Tibial nerve (tissue), 4 donors: ENCODE results near the gene CDK5RAP1.

Source experiments
- EP300 ChIP-seq, 2 donors: sonication (generic); formaldehyde crosslinking; IDR thresholded peaks; one replicate each; pipeline ENCODE4 v1.6.1; 2017; ENCODE audit warnings: antibody characterized with exemption in 2 of 2, mild to moderate bottlenecking in 1 of 2
- POLR2A ChIP-seq, 2 donors: fragments of 450-650 bp; IDR thresholded peaks; one replicate each; pipeline ENCODE4 v1.6.1; 2017; ENCODE audit warnings: antibody characterized with exemption in 2 of 2, mild to moderate bottlenecking in 2 of 2, moderate library complexity in 2 of 2
- TF ChIP-seq, protein P1 (sequence below), 5 experiments: fragments of 200-600 bp in 3 of 5; fragments of 450-650 bp in 2 of 5; sonication (generic) in 3 of 5; IDR thresholded peaks; one replicate each; pipeline ENCODE4 v1.5.1; 2016 to 2019; ENCODE audit warnings: antibody characterized with exemption in 5 of 5, mild to moderate bottlenecking in 3 of 5, moderate library complexity in 2 of 5

- TF ChIP-seq EP300 (IDR thresholded peaks at IDR 0.05) (no peak), POLR2A (IDR thresholded peaks at IDR 0.05) (no peak)
- TF ChIP-seq, protein P1, sequence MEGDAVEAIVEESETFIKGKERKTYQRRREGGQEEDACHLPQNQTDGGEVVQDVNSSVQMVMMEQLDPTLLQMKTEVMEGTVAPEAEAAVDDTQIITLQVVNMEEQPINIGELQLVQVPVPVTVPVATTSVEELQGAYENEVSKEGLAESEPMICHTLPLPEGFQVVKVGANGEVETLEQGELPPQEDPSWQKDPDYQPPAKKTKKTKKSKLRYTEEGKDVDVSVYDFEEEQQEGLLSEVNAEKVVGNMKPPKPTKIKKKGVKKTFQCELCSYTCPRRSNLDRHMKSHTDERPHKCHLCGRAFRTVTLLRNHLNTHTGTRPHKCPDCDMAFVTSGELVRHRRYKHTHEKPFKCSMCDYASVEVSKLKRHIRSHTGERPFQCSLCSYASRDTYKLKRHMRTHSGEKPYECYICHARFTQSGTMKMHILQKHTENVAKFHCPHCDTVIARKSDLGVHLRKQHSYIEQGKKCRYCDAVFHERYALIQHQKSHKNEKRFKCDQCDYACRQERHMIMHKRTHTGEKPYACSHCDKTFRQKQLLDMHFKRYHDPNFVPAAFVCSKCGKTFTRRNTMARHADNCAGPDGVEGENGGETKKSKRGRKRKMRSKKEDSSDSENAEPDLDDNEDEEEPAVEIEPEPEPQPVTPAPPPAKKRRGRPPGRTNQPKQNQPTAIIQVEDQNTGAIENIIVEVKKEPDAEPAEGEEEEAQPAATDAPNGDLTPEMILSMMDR (IDR thresholded peaks at IDR 0.05), result no peak
Measured at GRCh38 chr20:33418033-33418432, 16.7 kb upstream of the CDK5RAP1 start.
